HCT116 (cell line): ENCODE data around the gene SH3PXD2A. TPM values are rescaled to one million over a fixed set of nuclear protein-coding genes. Genes with fewer than 3 reads are reported as not detected.

ENCODE experiments used
- ATAC-seq: fragments of 200-7000 bp; cut with Tn5 transposase; 2 replicates; pipeline ENCODE4 v1.9.1; 2020; ENCODE audit warnings: mild to moderate bottlenecking, moderate library complexity
- BruUV-seq: library from RNA; stranded (reverse); fragments of 400-500 nt; replicated peaks from 2 replicates; lab custom pipeline; 2021; lab: Mats Ljungman, UMichigan
- CTCF ChIA-PET: fragments of 300-600 bp; sonication (Branson Sonifier 250); formaldehyde crosslinking; loops from one replicate; lab custom pipeline; 2021; ENCODE audit warnings: antibody characterized with exemption; lab: Charles Lee
- POLR2A ChIA-PET: fragments of 300-600, 350-600 bp; sonication (Branson Sonifier 250); formaldehyde crosslinking; loops from one replicate; lab custom pipeline; 2021; ENCODE audit warnings: antibody characterized with exemption; lab: Charles Lee
- RAD21 ChIA-PET, 2 experiments: fragments of 300-600 bp; sonication (Branson Sonifier 250); formaldehyde crosslinking; loops; one replicate each; lab custom pipeline; 2023; ENCODE audit warnings: low total read pairs in 2 of 2; ENCODE audit not compliant: uncharacterized antibody in 2 of 2, unreplicated experiment in 2 of 2, low non-redundant PET in 1 of 2; lab: Charles Lee
- DNase-seq: peaks from one replicate; pipeline ENCODE4 v3.0.0-alpha.2; 2010; ENCODE audit warnings: low read depth, low spot score
- H2AFZ ChIP-seq: fragments of 200-600 bp; shearing (Covaris generic), sonication (generic); 2 replicates; pipeline ENCODE4 v1.6.1; 2017; ENCODE audit warnings: low read depth, mixed run types, mixed read lengths, antibody characterized with exemption, low read length; ENCODE audit not compliant: poor library complexity, severe bottlenecking
- H3K27ac ChIP-seq: 2 replicates; pipeline ENCODE4 v1.5.1; 2012; ENCODE audit warnings: low read depth, low read length
- H3K27me3 ChIP-seq: fragments of 200-600 bp; sonication (generic); 2 replicates; pipeline ENCODE4 v1.6.1; 2016; ENCODE audit warnings: mixed run types, low read length, mixed read lengths; ENCODE audit not compliant: insufficient read depth
- H3K36me3 ChIP-seq, 2 experiments: fragments of 200-500 bp in 1 of 2; fragments of 200-600 bp in 1 of 2; sonication (Bioruptor generic) in 1 of 2; sonication (generic) in 1 of 2; 2 replicates each; pipeline versions ENCODE4 v1.5.1 to v1.6.1; 2014 to 2016; ENCODE audit warnings: low read length in 2 of 2, inconsistent platforms in 1 of 2, mixed read lengths in 1 of 2, mixed run types in 1 of 2; ENCODE audit not compliant: insufficient read depth in 2 of 2, control insufficient read depth in 1 of 2
- H3K4me1 ChIP-seq, 2 experiments: fragments of 200-600 bp in 1 of 2; sonication (generic) in 1 of 2; 2 replicates each; pipeline versions ENCODE4 v1.5.1 to v1.6.1; 2012 to 2017; ENCODE audit warnings: low read length in 2 of 2, inconsistent platforms in 1 of 2, mild to moderate bottlenecking in 1 of 2, mixed read lengths in 1 of 2, mixed run types in 1 of 2, moderate library complexity in 1 of 2; ENCODE audit not compliant: insufficient read depth in 2 of 2, control insufficient read depth in 1 of 2
- H3K4me2 ChIP-seq: fragments of 200-600 bp; sonication (generic); 2 replicates; pipeline ENCODE4 v1.6.1; 2017; ENCODE audit warnings: mixed run types, low read length, mixed read lengths
- H3K4me3 ChIP-seq, 2 experiments: fragments of 200-600 bp in 1 of 2; sonication (generic) in 1 of 2; replicated peaks in 1 of 2; 2 replicates each; pipeline ENCODE4 v1.5.1; 2011 to 2016; ENCODE audit warnings: low read length in 2 of 2, control low read depth in 1 of 2, low read depth in 1 of 2, mild to moderate bottlenecking in 1 of 2, mixed read lengths in 1 of 2, mixed run types in 1 of 2
- H3K79me2 ChIP-seq: fragments of 200-600 bp; sonication (generic); 2 replicates; pipeline ENCODE4 v1.6.1; 2017; ENCODE audit warnings: mild to moderate bottlenecking, mixed run types, low read length, moderate library complexity, mixed read lengths; ENCODE audit not compliant: insufficient read depth
- H3K9ac ChIP-seq: fragments of 200-600 bp; sonication (generic); 2 replicates; pipeline ENCODE4 v1.6.1; 2016; ENCODE audit warnings: low read length, mixed read lengths
- H3K9me2 ChIP-seq: fragments of 200-600 bp; sonication (generic), shearing (Covaris generic); 2 replicates; pipeline ENCODE4 v1.6.1; 2017; ENCODE audit warnings: mixed run types, mild to moderate bottlenecking, moderate library complexity; ENCODE audit not compliant: insufficient read depth
- H3K9me3 ChIP-seq, 2 experiments: fragments of 200-500 bp in 1 of 2; fragments of 200-600 bp in 1 of 2; sonication (Bioruptor generic) in 1 of 2; sonication (generic) in 1 of 2; 2 replicates each; pipeline ENCODE4 v1.6.1; 2014 to 2017; ENCODE audit warnings: low read length in 2 of 2, mixed read lengths in 2 of 2, inconsistent platforms in 1 of 2, low read depth in 1 of 2, mild to moderate bottlenecking in 1 of 2, mixed run types in 1 of 2, moderate library complexity in 1 of 2; ENCODE audit not compliant: control insufficient read depth in 1 of 2, insufficient read depth in 1 of 2
- H4K20me1 ChIP-seq: fragments of 200-600 bp; sonication (generic), shearing (Covaris generic); 2 replicates; pipeline ENCODE4 v1.6.1; 2017; ENCODE audit warnings: mixed run types, mild to moderate bottlenecking, moderate library complexity; ENCODE audit not compliant: insufficient read depth
- CBX3 ChIP-seq: IDR thresholded peaks from 2 replicates; pipeline ENCODE4 v1.6.1; 2012; ENCODE audit warnings: low read depth
- EGR1 ChIP-seq: IDR thresholded peaks from 2 replicates; pipeline ENCODE4 v1.6.1; 2012; ENCODE audit warnings: low read depth
- ELF1 ChIP-seq: IDR thresholded peaks from 2 replicates; pipeline ENCODE4 v1.6.1; 2012; ENCODE audit warnings: low read depth, borderline replicate concordance
- EZH2 ChIP-seq: fragments of 200-600 bp; sonication (generic); IDR thresholded peaks from 2 replicates; pipeline ENCODE4 v1.6.1; 2017; ENCODE audit warnings: antibody characterized with exemption, mixed run types
- EZH2phosphoT487 ChIP-seq: fragments of 200-600 bp; IDR thresholded peaks from 2 replicates; pipeline ENCODE4 v1.6.1; 2018; ENCODE audit warnings: antibody characterized with exemption, borderline replicate concordance
- FOSL1 ChIP-seq: IDR thresholded peaks from 2 replicates; pipeline ENCODE4 v1.6.1; 2012; ENCODE audit warnings: low read depth
- JUND ChIP-seq: IDR thresholded peaks from 2 replicates; pipeline ENCODE4 v1.6.1; 2012
- POLR2A ChIP-seq: IDR thresholded peaks from 2 replicates; pipeline ENCODE4 v1.7.0; 2011; ENCODE audit warnings: borderline replicate concordance; ENCODE audit not compliant: insufficient read depth, insufficient read length; ENCODE audit errors: extremely low read depth
- POLR2AphosphoS5 ChIP-seq: IDR thresholded peaks from 2 replicates; pipeline ENCODE4 v1.6.1; 2011; ENCODE audit warnings: mild to moderate bottlenecking, low read depth, low read length, moderate library complexity
- SIN3A ChIP-seq: IDR thresholded peaks from 2 replicates; pipeline ENCODE4 v1.6.1; 2012; ENCODE audit warnings: low read depth
- SP1 ChIP-seq: IDR thresholded peaks from 2 replicates; pipeline ENCODE4 v1.6.1; 2012; ENCODE audit warnings: low read depth
- SRF ChIP-seq: IDR thresholded peaks from 2 replicates; pipeline ENCODE4 v1.6.1; 2012; ENCODE audit warnings: low read depth
- YY1 ChIP-seq: IDR thresholded peaks from 2 replicates; pipeline ENCODE4 v1.6.1; 2011; ENCODE audit warnings: low read length, low read depth, moderate library complexity, mild to moderate bottlenecking; ENCODE audit not compliant: insufficient replicate concordance; ENCODE audit errors: extremely low read depth
- ZFX ChIP-seq: fragments of 450-650 bp; IDR thresholded peaks from 2 replicates; pipeline ENCODE4 v1.6.1; 2017
- ZNF274 ChIP-seq: fragments of 200-500 bp; sonication (Bioruptor generic); IDR thresholded peaks from 2 replicates; pipeline ENCODE4 v1.6.1; 2014; ENCODE audit warnings: mild to moderate bottlenecking, low read depth, low read length, inconsistent platforms
- intact Hi-C: fragments of 100-400 bp; cut with micrococcal nuclease; formaldehyde crosslinking; loops from 2 replicates; pipeline ENCODE4 v1.10.0; 2022
- total RNA-seq: library from RNA; stranded (reverse); gene quantifications from one replicate; pipeline ENCODE4 v1.2.1, GENCODE V29; 2021; ENCODE audit not compliant: unreplicated experiment
- TF ChIP-seq, protein P1 (sequence below): IDR thresholded peaks from 2 replicates; pipeline ENCODE4 v1.6.1; 2012; ENCODE audit warnings: low read depth
- TF ChIP-seq, protein P2 (sequence below), 3 experiments: fragments of 200-600 bp in 1 of 3; sonication (generic) in 1 of 3; IDR thresholded peaks in 2 of 3; conservative IDR thresholded peaks in 1 of 3; 2 replicates each; pipeline ENCODE4 v1.5.1; 2012 to 2017; ENCODE audit warnings: low read depth in 2 of 3, low read length in 2 of 3, antibody characterized with exemption in 1 of 3, borderline replicate concordance in 1 of 3, control low read depth in 1 of 3, mild to moderate bottlenecking in 1 of 3, mixed read lengths in 1 of 3, mixed run types in 1 of 3, moderate library complexity in 1 of 3; ENCODE audit not compliant: insufficient read depth in 1 of 3
- TF ChIP-seq, protein P3 (sequence below): IDR thresholded peaks from 2 replicates; pipeline ENCODE4 v1.6.1; 2012
- TF ChIP-seq, protein P4 (sequence below): IDR thresholded peaks from 2 replicates; pipeline ENCODE4 v1.6.1; 2012
- TF ChIP-seq, protein P5 (sequence below): IDR thresholded peaks from 2 replicates; pipeline ENCODE4 v1.6.1; 2011; ENCODE audit warnings: mild to moderate bottlenecking, low read length, moderate library complexity; ENCODE audit not compliant: insufficient replicate concordance; ENCODE audit errors: extremely low read depth

The SH3PXD2A gene
- total RNA-seq, 1 experiment from 2014 or later: 8.7 TPM

DNA sequence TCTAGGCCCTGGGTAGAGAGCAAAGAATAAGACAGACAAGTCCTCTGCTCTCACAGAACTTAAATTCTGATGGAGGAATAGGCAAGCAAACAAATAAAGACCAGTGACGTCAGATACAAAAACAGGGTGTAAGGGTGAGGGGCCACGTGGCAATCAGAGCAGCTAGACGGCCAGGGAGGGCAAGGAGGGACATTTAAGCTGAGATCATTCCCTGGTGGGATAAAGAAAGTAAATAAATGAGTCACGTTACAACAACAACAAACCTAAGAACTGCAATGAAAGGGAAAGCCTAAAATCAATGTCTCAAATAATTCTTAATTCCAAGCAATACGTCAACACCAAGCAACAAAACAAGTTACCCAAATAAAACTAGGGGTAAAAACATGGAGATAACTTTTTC is 40.8 kb upstream of the SH3PXD2A start:
- Histone ChIP-seq H3K27me3 (no peaks in the 10 kb centered on the region), H3K9me2 (no peaks in the 10 kb centered on the region), H3K9me3 (no peaks in the 10 kb centered on the region), H2AFZ (no peak overlapping the region), H3K4me3 (peak overlapping the region in 1 of 2 experiments; percentile 17; a peak in 2 of 4 replicates), H3K79me2 (no peaks in the 10 kb centered on the region), H3K4me2 (peak overlapping the region; percentile 61), H3K36me3 (peaks cover 6 to 21% of the 10 kb centered on the region in 2 experiments; a peak in 2 of 4 replicates), H3K27ac (peak overlapping the region; percentile 84), H3K9ac (peak overlapping the region; percentile 34), H4K20me1 (no peaks in the 10 kb centered on the region), H3K4me1 (peaks cover 86 to 92% of the 10 kb centered on the region in 2 experiments)
- ChIA-PET POLR2A (interaction anchor here (0.9 kb wide), 1 partner anchor 12 kb away, joined by 5 read pairs; no protein-coding TSS in a partner anchor), CTCF (interaction anchor here (0.8 kb wide), 1 partner anchor 8 kb away, joined by 4 read pairs; no protein-coding TSS in a partner anchor), RAD21 (no interaction called here)
- TF ChIP-seq, protein P1, sequence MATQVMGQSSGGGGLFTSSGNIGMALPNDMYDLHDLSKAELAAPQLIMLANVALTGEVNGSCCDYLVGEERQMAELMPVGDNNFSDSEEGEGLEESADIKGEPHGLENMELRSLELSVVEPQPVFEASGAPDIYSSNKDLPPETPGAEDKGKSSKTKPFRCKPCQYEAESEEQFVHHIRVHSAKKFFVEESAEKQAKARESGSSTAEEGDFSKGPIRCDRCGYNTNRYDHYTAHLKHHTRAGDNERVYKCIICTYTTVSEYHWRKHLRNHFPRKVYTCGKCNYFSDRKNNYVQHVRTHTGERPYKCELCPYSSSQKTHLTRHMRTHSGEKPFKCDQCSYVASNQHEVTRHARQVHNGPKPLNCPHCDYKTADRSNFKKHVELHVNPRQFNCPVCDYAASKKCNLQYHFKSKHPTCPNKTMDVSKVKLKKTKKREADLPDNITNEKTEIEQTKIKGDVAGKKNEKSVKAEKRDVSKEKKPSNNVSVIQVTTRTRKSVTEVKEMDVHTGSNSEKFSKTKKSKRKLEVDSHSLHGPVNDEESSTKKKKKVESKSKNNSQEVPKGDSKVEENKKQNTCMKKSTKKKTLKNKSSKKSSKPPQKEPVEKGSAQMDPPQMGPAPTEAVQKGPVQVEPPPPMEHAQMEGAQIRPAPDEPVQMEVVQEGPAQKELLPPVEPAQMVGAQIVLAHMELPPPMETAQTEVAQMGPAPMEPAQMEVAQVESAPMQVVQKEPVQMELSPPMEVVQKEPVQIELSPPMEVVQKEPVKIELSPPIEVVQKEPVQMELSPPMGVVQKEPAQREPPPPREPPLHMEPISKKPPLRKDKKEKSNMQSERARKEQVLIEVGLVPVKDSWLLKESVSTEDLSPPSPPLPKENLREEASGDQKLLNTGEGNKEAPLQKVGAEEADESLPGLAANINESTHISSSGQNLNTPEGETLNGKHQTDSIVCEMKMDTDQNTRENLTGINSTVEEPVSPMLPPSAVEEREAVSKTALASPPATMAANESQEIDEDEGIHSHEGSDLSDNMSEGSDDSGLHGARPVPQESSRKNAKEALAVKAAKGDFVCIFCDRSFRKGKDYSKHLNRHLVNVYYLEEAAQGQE: no peak
- TF ChIP-seq, protein P2, sequence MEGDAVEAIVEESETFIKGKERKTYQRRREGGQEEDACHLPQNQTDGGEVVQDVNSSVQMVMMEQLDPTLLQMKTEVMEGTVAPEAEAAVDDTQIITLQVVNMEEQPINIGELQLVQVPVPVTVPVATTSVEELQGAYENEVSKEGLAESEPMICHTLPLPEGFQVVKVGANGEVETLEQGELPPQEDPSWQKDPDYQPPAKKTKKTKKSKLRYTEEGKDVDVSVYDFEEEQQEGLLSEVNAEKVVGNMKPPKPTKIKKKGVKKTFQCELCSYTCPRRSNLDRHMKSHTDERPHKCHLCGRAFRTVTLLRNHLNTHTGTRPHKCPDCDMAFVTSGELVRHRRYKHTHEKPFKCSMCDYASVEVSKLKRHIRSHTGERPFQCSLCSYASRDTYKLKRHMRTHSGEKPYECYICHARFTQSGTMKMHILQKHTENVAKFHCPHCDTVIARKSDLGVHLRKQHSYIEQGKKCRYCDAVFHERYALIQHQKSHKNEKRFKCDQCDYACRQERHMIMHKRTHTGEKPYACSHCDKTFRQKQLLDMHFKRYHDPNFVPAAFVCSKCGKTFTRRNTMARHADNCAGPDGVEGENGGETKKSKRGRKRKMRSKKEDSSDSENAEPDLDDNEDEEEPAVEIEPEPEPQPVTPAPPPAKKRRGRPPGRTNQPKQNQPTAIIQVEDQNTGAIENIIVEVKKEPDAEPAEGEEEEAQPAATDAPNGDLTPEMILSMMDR (IDR thresholded peaks at IDR 0.05 in 2 of 3, conservative IDR thresholded peaks at IDR 0.05 in 1 of 3; ENCODE audit: borderline replicate concordance in 1 of 3, insufficient read depth in 1 of 3, low read depth in 2 of 3, low read length in 2 of 3): no peak
- TF ChIP-seq ZFX (no peak), POLR2AphosphoS5 (no peak), EZH2 (no peak), ZNF274 (no peak), POLR2A (no peak), EZH2phosphoT487 (no peak), JUND (no peak), ELF1 (no peak), CBX3 (no peak), FOSL1 (no peak), SIN3A (no peak), SP1 (no peak), YY1 (no peak), EGR1 (no peak), SRF (no peak)
- TF ChIP-seq, protein P3, sequence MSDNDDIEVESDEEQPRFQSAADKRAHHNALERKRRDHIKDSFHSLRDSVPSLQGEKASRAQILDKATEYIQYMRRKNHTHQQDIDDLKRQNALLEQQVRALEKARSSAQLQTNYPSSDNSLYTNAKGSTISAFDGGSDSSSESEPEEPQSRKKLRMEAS: no peak
- TF ChIP-seq, protein P4, sequence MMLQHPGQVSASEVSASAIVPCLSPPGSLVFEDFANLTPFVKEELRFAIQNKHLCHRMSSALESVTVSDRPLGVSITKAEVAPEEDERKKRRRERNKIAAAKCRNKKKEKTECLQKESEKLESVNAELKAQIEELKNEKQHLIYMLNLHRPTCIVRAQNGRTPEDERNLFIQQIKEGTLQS: no peak
- TF ChIP-seq, protein P5, sequence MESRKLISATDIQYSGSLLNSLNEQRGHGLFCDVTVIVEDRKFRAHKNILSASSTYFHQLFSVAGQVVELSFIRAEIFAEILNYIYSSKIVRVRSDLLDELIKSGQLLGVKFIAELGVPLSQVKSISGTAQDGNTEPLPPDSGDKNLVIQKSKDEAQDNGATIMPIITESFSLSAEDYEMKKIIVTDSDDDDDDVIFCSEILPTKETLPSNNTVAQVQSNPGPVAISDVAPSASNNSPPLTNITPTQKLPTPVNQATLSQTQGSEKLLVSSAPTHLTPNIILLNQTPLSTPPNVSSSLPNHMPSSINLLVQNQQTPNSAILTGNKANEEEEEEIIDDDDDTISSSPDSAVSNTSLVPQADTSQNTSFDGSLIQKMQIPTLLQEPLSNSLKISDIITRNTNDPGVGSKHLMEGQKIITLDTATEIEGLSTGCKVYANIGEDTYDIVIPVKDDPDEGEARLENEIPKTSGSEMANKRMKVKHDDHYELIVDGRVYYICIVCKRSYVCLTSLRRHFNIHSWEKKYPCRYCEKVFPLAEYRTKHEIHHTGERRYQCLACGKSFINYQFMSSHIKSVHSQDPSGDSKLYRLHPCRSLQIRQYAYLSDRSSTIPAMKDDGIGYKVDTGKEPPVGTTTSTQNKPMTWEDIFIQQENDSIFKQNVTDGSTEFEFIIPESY: no peak
- peak; percentile 45 for DNase-seq
- BruUV-seq: no TSS peak
- intact Hi-C loops: loop anchor here (5.0 to 10.0 kb wide), 2 partner anchors 71 to 439 kb away; partner anchors contain the start of genes ITPRIP and SLK
- ATAC-seq: peak; percentile 8
